GM23338 (cell line): ENCODE measurements around the gene NINJ2. TPM values are rescaled to one million over a fixed set of nuclear protein-coding genes. Genes with fewer than 3 reads are reported as not detected.

Experiments
- ATAC-seq: fragments of 200-7000 bp; cut with Tn5 transposase; 3 replicates; pipeline ENCODE4 v1.9.1; 2020
- DNase-seq: peaks from one replicate; pipeline ENCODE4 v3.0.0-alpha.2; 2015; ENCODE audit warnings: low spot score
- H2AFZ ChIP-seq: fragments of 200-600 bp; sonication (generic); 2 replicates; pipeline ENCODE4 v1.8.0; 2016; ENCODE audit warnings: antibody characterized with exemption, mild to moderate bottlenecking, moderate library complexity
- H3F3A ChIP-seq: fragments of 200-600 bp; sonication (generic); replicated peaks from 2 replicates; pipeline ENCODE4 v1.8.0; 2017; ENCODE audit warnings: antibody characterized with exemption, mixed run types, low read depth
- H3K27ac ChIP-seq: fragments of 200-600 bp; sonication (generic); 2 replicates; pipeline ENCODE4 v1.6.1; 2016; ENCODE audit warnings: low read depth
- H3K27me3 ChIP-seq: fragments of 200-600 bp; sonication (generic); 2 replicates; pipeline ENCODE4 v1.8.0; 2016; ENCODE audit warnings: mild to moderate bottlenecking, mixed run types, moderate library complexity; ENCODE audit not compliant: insufficient read depth
- H3K36me3 ChIP-seq: fragments of 200-600 bp; sonication (generic); 2 replicates; pipeline ENCODE4 v1.8.0; 2016; ENCODE audit warnings: mild to moderate bottlenecking; ENCODE audit not compliant: insufficient read depth
- H3K4me1 ChIP-seq: fragments of 200-600 bp; sonication (generic); 2 replicates; pipeline ENCODE4 v1.8.0; 2016; ENCODE audit warnings: mild to moderate bottlenecking, moderate library complexity; ENCODE audit not compliant: insufficient read depth
- H3K4me2 ChIP-seq: fragments of 200-600 bp; sonication (generic); 2 replicates; pipeline ENCODE4 v1.7.1; 2017; ENCODE audit warnings: mixed run types
- H3K4me3 ChIP-seq: fragments of 200-600 bp; sonication (generic); 2 replicates; pipeline ENCODE4 v1.6.1; 2016; ENCODE audit warnings: mixed run types
- H3K79me2 ChIP-seq: fragments of 200-600 bp; sonication (generic); replicated peaks from 2 replicates; pipeline ENCODE4 v1.8.0; 2017; ENCODE audit warnings: mild to moderate bottlenecking; ENCODE audit not compliant: insufficient read depth
- H3K9me2 ChIP-seq: fragments of 200-600 bp; sonication (generic); 2 replicates; pipeline ENCODE4 v1.8.0; 2017; ENCODE audit not compliant: insufficient read depth
- H4K20me1 ChIP-seq: fragments of 200-600 bp; sonication (generic); replicated peaks from 2 replicates; pipeline ENCODE4 v1.8.0; 2017; ENCODE audit warnings: mild to moderate bottlenecking; ENCODE audit not compliant: insufficient read depth
- H3K27ac Mint-ChIP-seq: 2 replicates; pipeline ENCODE4 v1.8.0; 2020; ENCODE audit warnings: inconsistent platforms, mild to moderate bottlenecking, moderate library complexity, mixed read lengths
- H3K27me3 Mint-ChIP-seq: 3 replicates; pipeline ENCODE4 v1.8.0; 2022; ENCODE audit warnings: low read depth, mild to moderate bottlenecking, moderate library complexity, mixed read lengths, inconsistent platforms; ENCODE audit not compliant: insufficient read depth, poor library complexity
- H3K36me3 Mint-ChIP-seq: 3 replicates; pipeline ENCODE4 v1.8.0; 2021; ENCODE audit warnings: low read depth, mild to moderate bottlenecking, inconsistent platforms, moderate library complexity, mixed read lengths
- H3K4me1 Mint-ChIP-seq: 3 replicates; pipeline ENCODE4 v1.8.0; 2020; ENCODE audit warnings: mild to moderate bottlenecking, inconsistent platforms, mixed read lengths
- H3K4me3 Mint-ChIP-seq: 3 replicates; pipeline ENCODE4 v1.8.0; 2021; ENCODE audit warnings: moderate library complexity, mild to moderate bottlenecking, inconsistent platforms, mixed read lengths
- H3K9me3 Mint-ChIP-seq: 3 replicates; pipeline ENCODE4 v1.8.0; 2020; ENCODE audit warnings: moderate library complexity, mild to moderate bottlenecking, inconsistent platforms, mixed read lengths
- CREB1 ChIP-seq: fragments of 250-450 bp; sonication (Bioruptor Pico); IDR thresholded peaks from 2 replicates; pipeline ENCODE4 v1.5.0; 2020; ENCODE audit warnings: low read depth, mild to moderate bottlenecking, moderate library complexity
- ZNF114 ChIP-seq: fragments of 250-450 bp; sonication (Bioruptor Pico); IDR thresholded peaks from 2 replicates; pipeline ENCODE4 v1.5.0; 2020; ENCODE audit warnings: mild to moderate bottlenecking, moderate library complexity
- ZNF331 ChIP-seq: fragments of 250-450 bp; sonication (Bioruptor Pico); IDR thresholded peaks from 2 replicates; pipeline ENCODE4 v1.5.0; 2020; ENCODE audit warnings: low read depth, mild to moderate bottlenecking, moderate library complexity
- polyA plus RNA-seq: library from polyadenylated mRNA; unstranded; fragments of >200 nt; fragmentation: Nextera tagmentation; extraction: Ambion mirVana; gene quantifications from 2 replicates; pipeline ENCODE4 v1.2.1, GENCODE V29; 2016
- total RNA-seq: library from RNA; depleted of rRNA; stranded (reverse); fragments of >200 nt; shearing (Covaris generic); gene quantifications from 2 replicates; pipeline ENCODE4 v1.2.3, GENCODE V29; 2014
- TF ChIP-seq, protein P1 (sequence below): IDR thresholded peaks from 2 replicates; pipeline ENCODE4 v1.6.1; 2016; ENCODE audit warnings: antibody characterized with exemption
- TF ChIP-seq, protein P2 (sequence below): fragments of 250-450 bp; sonication (Bioruptor Pico); IDR thresholded peaks from 2 replicates; pipeline ENCODE4 v1.5.0; 2020; ENCODE audit warnings: mild to moderate bottlenecking, moderate library complexity

NINJ2 gene
- total and polyA plus RNA-seq, 2 experiments from 2014 or later, result 0.94 to 2.6 TPM

DNA sequence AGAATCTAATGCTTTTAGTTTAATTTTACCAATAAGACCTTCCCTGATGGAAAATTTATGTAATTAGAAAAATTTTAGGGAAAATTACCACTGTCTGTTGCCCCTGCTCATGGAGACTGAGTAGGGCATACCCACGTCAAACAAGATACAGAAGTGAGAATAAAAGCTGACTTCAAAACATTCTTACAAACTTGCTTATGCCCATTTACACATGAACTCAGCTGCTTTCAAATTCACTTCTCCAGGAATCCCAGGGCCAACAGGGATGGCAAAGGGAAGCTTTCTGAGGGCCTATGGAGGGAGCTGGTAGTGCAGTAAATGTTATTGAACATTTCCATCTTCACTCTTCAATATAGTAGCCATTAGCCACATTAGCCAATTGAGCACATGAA is 4.8 kb upstream of the NINJ2 start:
- Mint-ChIP-seq H3K36me3 (no peaks in the 10 kb centered on the region), H3K27me3 (peaks cover 10% of the 10 kb centered on the region), H3K9me3 (no peaks in the 10 kb centered on the region), H3K27ac (no peak overlapping the region; the same call in 1 of the 2 replicates), H3K4me3 (no peak overlapping the region), H3K4me1 (peaks cover 17% of the 10 kb centered on the region)
- peak; percentile 40 for DNase-seq
- Histone ChIP-seq H3K4me2 (no peak overlapping the region), H4K20me1 (no peaks in the 10 kb centered on the region), H3K4me3 (no peak overlapping the region), H3F3A (no peaks in the 10 kb centered on the region), H3K79me2 (no peaks in the 10 kb centered on the region), H3K36me3 (no peaks in the 10 kb centered on the region), H2AFZ (no peak overlapping the region), H3K9me2 (no peaks in the 10 kb centered on the region), H3K27ac (peak overlapping the region; percentile 63; the same call in 1 of the 2 replicates), H3K27me3 (no peaks in the 10 kb centered on the region), H3K4me1 (peaks cover 16% of the 10 kb centered on the region)
- TF ChIP-seq ZNF114 (no peak), ZNF331 (CRISPR knock-in tag) (no peak), CREB1 (CRISPR knock-in tag) (no peak)
- TF ChIP-seq, protein P1, sequence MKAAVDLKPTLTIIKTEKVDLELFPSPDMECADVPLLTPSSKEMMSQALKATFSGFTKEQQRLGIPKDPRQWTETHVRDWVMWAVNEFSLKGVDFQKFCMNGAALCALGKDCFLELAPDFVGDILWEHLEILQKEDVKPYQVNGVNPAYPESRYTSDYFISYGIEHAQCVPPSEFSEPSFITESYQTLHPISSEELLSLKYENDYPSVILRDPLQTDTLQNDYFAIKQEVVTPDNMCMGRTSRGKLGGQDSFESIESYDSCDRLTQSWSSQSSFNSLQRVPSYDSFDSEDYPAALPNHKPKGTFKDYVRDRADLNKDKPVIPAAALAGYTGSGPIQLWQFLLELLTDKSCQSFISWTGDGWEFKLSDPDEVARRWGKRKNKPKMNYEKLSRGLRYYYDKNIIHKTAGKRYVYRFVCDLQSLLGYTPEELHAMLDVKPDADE, result no peak
- TF ChIP-seq, protein P2, sequence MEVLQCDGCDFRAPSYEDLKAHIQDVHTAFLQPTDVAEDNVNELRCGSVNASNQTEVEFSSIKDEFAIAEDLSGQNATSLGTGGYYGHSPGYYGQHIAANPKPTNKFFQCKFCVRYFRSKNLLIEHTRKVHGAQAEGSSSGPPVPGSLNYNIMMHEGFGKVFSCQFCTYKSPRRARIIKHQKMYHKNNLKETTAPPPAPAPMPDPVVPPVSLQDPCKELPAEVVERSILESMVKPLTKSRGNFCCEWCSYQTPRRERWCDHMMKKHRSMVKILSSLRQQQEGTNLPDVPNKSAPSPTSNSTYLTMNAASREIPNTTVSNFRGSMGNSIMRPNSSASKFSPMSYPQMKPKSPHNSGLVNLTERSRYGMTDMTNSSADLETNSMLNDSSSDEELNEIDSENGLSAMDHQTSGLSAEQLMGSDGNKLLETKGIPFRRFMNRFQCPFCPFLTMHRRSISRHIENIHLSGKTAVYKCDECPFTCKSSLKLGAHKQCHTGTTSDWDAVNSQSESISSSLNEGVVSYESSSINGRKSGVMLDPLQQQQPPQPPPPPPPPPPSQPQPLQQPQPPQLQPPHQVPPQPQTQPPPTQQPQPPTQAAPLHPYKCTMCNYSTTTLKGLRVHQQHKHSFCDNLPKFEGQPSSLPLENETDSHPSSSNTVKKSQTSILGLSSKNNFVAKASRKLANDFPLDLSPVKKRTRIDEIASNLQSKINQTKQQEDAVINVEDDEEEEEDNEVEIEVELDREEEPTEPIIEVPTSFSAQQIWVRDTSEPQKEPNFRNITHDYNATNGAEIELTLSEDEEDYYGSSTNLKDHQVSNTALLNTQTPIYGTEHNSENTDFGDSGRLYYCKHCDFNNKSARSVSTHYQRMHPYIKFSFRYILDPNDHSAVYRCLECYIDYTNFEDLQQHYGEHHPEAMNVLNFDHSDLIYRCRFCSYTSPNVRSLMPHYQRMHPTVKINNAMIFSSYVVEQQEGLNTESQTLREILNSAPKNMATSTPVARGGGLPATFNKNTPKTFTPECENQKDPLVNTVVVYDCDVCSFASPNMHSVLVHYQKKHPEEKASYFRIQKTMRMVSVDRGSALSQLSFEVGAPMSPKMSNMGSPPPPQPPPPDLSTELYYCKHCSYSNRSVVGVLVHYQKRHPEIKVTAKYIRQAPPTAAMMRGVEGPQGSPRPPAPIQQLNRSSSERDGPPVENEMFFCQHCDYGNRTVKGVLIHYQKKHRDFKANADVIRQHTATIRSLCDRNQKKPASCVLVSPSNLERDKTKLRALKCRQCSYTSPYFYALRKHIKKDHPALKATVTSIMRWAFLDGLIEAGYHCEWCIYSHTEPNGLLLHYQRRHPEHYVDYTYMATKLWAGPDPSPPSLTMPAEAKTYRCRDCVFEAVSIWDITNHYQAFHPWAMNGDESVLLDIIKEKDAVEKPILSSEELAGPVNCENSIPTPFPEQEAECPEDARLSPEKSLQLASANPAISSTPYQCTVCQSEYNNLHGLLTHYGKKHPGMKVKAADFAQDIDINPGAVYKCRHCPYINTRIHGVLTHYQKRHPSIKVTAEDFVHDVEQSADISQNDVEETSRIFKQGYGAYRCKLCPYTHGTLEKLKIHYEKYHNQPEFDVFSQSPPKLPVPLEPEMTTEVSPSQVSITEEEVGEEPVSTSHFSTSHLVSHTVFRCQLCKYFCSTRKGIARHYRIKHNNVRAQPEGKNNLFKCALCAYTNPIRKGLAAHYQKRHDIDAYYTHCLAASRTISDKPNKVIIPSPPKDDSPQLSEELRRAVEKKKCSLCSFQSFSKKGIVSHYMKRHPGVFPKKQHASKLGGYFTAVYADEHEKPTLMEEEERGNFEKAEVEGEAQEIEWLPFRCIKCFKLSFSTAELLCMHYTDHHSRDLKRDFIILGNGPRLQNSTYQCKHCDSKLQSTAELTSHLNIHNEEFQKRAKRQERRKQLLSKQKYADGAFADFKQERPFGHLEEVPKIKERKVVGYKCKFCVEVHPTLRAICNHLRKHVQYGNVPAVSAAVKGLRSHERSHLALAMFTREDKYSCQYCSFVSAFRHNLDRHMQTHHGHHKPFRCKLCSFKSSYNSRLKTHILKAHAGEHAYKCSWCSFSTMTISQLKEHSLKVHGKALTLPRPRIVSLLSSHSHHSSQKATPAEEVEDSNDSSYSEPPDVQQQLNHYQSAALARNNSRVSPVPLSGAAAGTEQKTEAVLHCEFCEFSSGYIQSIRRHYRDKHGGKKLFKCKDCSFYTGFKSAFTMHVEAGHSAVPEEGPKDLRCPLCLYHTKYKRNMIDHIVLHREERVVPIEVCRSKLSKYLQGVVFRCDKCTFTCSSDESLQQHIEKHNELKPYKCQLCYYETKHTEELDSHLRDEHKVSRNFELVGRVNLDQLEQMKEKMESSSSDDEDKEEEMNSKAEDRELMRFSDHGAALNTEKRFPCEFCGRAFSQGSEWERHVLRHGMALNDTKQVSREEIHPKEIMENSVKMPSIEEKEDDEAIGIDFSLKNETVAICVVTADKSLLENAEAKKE (CRISPR knock-in tag), result no peak
- peak; percentile 49 for ATAC-seq
